ENCODE data around the gene NIT1.

DNA sequence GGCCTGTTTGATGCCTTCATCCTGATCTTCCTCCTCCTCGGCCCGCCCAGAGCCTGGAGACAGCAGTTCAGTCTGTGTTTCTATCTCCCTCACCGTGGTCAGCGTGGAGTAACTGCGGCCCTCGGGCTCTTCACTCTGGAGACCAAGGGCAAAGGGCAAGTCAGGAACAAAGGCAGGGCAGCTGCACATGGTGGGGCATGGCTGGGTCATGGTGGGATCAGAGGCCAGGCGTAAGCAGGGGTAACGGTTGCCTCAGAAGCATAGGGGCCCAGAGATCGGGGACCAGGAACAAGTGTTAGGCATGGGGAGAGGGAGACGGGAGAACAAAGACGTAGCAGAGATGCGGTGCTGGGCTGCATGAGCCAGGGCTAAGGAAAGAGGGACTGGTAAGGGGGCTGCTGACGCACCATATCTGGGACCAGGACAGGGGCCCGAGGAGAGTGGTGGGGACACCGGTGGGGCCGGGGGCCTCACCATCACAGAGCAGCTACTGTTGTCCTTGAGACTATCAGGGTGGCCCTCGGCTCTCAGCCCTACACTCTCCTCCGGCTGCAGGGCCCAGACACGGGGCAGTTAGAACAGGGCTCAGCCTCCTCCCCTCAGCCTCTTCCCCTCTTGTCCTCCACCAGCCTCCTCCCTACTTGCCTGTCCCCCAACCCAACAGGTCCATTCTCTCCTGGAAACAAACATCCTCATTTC is 45.0 kb upstream of the NIT1 start:
- no peak for TF ChIP-seq CTCF (IDR thresholded peaks at IDR 0.05)
- no peak for TF ChIP-seq POLR2A (IDR thresholded peaks at IDR 0.05; ENCODE audit: low read depth)
- TF ChIP-seq POLR2AphosphoS5 (IDR thresholded peaks at IDR 0.05), result no peak
- TF ChIP-seq EP300 (IDR thresholded peaks at IDR 0.05), result no peak
